22Rv1 (cell line): Measurements from ENCODE around the gene LGALS3BP.

Experiments used
- ZFX ChIP-seq: fragments of 450-650 bp; IDR thresholded peaks from 2 replicates; pipeline ENCODE4 v1.6.1; 2017; ENCODE audit warnings: antibody characterized with exemption, borderline replicate concordance
- TF ChIP-seq, protein P1 (sequence below): fragments of 450-650 bp; IDR thresholded peaks from 2 replicates; pipeline ENCODE4 v1.5.1; 2017; ENCODE audit warnings: mild to moderate bottlenecking

DNA sequence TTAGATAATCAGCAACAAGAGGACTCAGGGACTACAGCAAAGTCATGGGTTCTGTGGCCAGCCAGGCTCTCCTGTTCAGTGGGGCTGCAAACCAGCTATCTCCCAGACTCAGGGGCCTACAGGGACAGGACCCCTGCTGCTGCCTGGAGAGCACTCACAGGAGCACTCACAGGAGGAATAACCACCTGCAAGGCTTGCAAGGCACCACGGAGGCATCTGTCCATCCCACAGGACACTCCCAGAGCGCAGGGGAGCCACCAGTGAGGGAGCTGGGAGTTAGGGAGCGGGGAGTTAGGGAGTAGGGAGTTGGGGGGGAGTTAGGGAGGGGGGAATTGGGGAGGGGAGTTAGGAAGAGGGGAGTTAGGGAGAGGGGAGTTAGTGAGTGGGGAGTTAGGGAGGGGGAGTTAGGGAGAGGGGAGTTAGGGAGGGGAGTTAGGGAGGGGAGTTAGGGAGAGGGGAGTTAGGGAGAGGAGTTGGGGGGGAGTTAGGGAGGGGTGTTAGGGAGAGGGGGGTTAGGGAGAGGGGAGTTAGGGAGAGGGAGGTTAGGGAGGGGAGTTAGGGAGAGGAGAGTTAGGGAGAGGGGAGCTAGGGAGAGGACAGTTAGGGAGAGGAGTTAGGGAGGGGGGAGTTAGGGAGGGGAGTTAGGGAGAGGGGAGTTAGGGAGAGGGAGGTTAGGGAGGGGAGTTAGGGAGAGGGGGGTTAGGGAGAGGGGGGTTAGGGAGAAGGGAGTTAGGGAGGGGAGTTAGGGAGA is 24.1 kb upstream of the LGALS3BP start:
- TF ChIP-seq, protein P1, sequence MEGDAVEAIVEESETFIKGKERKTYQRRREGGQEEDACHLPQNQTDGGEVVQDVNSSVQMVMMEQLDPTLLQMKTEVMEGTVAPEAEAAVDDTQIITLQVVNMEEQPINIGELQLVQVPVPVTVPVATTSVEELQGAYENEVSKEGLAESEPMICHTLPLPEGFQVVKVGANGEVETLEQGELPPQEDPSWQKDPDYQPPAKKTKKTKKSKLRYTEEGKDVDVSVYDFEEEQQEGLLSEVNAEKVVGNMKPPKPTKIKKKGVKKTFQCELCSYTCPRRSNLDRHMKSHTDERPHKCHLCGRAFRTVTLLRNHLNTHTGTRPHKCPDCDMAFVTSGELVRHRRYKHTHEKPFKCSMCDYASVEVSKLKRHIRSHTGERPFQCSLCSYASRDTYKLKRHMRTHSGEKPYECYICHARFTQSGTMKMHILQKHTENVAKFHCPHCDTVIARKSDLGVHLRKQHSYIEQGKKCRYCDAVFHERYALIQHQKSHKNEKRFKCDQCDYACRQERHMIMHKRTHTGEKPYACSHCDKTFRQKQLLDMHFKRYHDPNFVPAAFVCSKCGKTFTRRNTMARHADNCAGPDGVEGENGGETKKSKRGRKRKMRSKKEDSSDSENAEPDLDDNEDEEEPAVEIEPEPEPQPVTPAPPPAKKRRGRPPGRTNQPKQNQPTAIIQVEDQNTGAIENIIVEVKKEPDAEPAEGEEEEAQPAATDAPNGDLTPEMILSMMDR: no peak
- no peak for TF ChIP-seq ZFX
